Epithelial cell of proximal tubule (primary cell): ENCODE data around the gene HM13. TPM values are rescaled to one million over a fixed set of nuclear protein-coding genes. Genes with fewer than 3 reads are reported as not detected.

Source experiments
- DNase-seq: peaks from one replicate; pipeline ENCODE4 v3.0.0-alpha.2; 2011; ENCODE audit warnings: low read depth
- H3K4me3 ChIP-seq: 2 replicates; pipeline ENCODE4 v1.5.1; 2011; ENCODE audit warnings: low read depth, mild to moderate bottlenecking, low read length
- total RNA-seq: library from RNA; depleted of rRNA; stranded (reverse); fragments of >200 nt; gene quantifications from 2 replicates; pipeline ENCODE4 v1.2.3, GENCODE V29; 2015
- TF ChIP-seq, protein P1 (sequence below): conservative IDR thresholded peaks from 2 replicates; pipeline ENCODE4 v1.5.1; 2012; ENCODE audit warnings: low read depth, mild to moderate bottlenecking, low read length

Gene HM13
- total RNA-seq, 1 donor from 2014 or later = 61.1 TPM

DNA sequence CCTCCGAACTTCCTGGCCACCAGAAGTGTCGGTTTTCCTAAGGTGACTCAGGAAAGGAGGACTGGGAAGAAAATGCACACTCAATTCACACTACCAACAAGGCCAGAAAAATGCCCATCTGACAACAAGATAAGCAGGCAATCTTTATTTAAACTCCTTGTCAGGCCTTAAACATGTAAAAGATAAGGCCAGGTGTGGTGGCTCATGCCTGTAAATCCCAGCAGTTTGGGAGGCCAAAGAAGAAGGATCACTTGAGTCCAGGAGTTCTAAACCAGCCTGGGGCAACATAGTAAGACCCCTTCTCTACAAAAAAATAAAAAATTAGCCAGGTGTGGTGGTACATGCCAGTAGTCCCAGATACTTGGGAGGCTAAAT, 83.2 kb downstream of the HM13 start:
- no peak for DNase-seq
- TF ChIP-seq, protein P1, sequence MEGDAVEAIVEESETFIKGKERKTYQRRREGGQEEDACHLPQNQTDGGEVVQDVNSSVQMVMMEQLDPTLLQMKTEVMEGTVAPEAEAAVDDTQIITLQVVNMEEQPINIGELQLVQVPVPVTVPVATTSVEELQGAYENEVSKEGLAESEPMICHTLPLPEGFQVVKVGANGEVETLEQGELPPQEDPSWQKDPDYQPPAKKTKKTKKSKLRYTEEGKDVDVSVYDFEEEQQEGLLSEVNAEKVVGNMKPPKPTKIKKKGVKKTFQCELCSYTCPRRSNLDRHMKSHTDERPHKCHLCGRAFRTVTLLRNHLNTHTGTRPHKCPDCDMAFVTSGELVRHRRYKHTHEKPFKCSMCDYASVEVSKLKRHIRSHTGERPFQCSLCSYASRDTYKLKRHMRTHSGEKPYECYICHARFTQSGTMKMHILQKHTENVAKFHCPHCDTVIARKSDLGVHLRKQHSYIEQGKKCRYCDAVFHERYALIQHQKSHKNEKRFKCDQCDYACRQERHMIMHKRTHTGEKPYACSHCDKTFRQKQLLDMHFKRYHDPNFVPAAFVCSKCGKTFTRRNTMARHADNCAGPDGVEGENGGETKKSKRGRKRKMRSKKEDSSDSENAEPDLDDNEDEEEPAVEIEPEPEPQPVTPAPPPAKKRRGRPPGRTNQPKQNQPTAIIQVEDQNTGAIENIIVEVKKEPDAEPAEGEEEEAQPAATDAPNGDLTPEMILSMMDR = no peak
- no peak overlapping the region for H3K4me3 ChIP-seq

DNA sequence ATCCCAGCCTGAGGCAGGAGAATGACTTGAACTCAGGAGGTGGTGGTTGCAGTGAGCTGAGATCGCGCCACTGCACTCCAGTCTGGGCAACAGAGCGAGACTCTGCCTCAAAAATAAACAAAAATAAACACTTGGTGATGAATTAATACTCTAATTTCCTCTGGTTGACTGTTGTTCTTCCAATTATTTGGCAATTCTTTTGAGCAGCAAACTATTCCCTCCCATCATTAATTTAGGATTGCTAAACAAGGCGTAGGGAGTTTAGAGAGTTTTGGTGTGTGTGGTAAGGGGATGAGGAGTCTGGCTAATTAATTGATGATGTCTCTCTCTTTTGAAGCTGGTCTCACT, 88.2 kb downstream of the HM13 start:
- DNase-seq = no peak
- H3K4me3 ChIP-seq = no peak overlapping the region
- TF ChIP-seq, protein P1 = no peak

DNA sequence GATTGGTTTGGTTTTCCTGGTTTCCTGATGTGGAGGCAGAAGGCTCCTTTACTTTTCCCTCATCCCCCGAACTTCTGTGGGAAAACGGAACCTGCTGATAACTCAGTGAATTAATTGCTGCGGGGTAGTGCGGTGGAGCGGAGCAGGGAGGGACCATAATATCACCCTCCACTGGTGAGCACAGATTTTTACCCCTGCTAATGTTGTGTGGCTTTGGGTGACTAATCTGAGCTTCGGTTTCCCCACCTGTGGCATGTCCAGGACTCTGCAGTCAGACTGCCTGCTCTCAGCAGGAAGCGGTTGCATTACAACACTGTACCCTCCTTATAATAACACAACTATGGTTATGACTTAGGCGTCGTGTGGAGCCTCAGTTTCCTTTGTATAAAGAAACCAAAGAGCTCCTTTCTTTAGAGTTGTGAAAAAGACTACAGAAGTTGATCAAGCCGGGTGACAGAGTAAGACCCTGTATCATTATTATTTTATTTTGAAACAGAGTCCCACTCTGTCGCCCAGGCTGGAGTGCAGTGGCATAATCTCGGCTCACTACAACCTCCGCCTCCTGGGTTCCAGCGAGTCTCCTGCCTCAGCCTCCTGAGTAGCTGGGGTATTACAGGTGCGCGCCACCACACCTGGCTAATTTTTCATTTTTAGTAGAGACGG, 88.7 kb downstream of the HM13 start:
- H3K4me3 ChIP-seq = no peak overlapping the region
- DNase-seq = no peak
- TF ChIP-seq, protein P1 = no peak

DNA sequence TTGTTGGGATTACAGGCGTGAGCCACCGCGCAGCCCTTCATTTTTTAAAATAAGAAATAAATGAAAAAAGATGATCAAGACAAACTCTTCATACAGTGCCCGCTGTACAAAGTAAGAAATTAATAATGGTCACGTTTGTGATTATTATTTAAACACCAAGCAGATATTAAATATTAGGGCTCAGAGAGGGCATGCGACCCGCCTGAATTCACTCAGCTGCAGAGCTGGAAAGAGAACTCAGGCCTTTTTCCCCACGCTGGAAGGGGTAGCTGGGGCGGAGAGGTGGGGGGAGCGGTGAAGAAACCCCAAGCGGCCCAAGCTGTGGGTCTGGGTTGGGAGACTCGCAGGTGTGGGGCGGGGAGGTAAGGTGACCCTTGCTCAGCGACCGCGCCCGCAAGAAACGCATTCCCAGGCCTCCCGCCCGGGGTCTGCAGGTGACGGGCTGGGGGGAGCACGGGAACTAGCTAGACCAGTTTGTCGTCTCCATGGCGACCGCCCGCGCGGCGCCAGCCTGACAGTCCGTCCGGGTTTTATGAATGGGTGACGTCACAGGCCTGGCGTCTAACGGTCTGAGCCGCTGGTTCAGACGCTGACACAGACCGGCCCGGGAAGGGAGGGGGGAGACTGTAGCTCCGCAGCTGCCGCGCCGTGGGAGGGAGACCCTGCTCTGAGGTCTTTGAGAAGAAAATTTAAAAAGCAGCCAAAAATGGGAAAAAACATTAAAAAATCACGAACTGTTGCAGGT, 89.8 kb downstream of the HM13 start:
- TF ChIP-seq, protein P1 = no peak
- H3K4me3 ChIP-seq = peak overlapping the region; percentile 95
- no peak for DNase-seq

DNA sequence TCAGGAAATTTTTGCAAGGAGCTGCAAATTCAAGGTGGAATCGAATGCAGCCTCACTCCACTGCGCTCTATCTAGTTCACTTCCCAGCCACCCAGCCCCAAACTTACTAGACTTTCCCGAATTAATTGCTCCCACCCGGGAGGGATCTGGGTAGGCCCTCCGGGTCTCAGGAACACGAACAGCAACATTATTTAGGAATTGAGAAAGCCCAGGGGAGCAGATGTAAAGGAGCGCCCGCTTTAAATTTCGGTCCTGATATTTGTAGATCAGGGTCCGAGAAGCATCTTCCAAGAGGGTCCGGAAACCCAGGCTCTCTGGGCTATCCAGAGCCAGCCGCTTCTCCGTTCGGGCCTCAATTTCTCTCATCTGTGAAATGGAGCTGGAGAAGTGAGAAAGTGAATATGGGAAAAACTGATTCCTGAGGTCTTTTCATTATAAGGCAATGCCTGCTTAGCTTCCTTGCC, 90.4 kb downstream of the HM13 start:
- TF ChIP-seq, protein P1 = no peak
- H3K4me3 ChIP-seq = peak overlapping the region; percentile 95
- no peak for DNase-seq

DNA sequence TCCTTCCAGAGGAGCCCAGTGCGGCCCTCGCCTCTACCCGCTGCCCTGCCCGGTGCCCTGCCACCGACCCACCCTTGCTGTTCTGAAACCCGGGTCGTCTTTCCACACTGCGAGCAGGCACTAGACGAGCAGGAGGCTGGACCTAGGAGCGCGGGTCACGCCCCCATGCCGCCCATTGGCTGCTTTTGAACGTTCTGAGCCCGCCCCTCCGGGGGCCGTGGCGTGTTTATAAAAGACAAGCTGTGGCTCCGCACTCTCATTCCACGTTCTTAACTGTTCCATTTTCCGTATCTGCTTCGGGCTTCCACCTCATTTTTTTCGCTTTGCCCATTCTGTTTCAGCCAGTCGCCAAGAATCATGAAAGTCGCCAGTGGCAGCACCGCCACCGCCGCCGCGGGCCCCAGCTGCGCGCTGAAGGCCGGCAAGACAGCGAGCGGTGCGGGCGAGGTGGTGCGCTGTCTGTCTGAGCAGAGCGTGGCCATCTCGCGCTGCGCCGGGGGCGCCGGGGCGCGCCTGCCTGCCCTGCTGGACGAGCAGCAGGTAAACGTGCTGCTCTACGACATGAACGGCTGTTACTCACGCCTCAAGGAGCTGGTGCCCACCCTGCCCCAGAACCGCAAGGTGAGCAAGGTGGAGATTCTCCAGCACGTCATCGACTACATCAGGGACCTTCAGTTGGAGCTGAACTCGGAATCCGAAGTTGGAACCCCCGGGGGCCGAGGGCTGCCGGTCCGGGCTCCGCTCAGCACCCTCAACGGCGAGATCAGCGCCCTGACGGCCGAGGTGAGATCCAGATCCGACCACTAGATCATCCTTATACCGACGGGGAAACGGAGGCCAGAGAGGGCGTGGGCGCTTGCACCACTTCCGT, 91.0 kb downstream of the HM13 start, which contains the start of gene ID1:
ID1 (plus strand) TSS at position 259 of the 871 bp plus-strand sequence; CDS start at position 358, 99 bp downstream.
- TF ChIP-seq, protein P1 = no peak
- H3K4me3 ChIP-seq = peak within 1 kb of the TSS; percentile 95
- DNase-seq = no peak
